Erythroblast (primary cell): ENCODE results near the gene B3GNT9.

Experiments
- DNase-seq, 2 experiments: peaks; one replicate each; lab custom pipeline; 2025; lab: John Stamatoyannopoulos, UW
- GATA1 ChIP-seq: IDR thresholded peaks from 2 replicates; pipeline ENCODE4 v1.6.1; 2011; ENCODE audit warnings: low read depth, mild to moderate bottlenecking, control low read depth, low read length, moderate library complexity
- POLR2A ChIP-seq: IDR thresholded peaks from 2 replicates; pipeline ENCODE4 v1.6.1; 2011; ENCODE audit warnings: mild to moderate bottlenecking, low read length

The B3GNT9 gene

DNA sequence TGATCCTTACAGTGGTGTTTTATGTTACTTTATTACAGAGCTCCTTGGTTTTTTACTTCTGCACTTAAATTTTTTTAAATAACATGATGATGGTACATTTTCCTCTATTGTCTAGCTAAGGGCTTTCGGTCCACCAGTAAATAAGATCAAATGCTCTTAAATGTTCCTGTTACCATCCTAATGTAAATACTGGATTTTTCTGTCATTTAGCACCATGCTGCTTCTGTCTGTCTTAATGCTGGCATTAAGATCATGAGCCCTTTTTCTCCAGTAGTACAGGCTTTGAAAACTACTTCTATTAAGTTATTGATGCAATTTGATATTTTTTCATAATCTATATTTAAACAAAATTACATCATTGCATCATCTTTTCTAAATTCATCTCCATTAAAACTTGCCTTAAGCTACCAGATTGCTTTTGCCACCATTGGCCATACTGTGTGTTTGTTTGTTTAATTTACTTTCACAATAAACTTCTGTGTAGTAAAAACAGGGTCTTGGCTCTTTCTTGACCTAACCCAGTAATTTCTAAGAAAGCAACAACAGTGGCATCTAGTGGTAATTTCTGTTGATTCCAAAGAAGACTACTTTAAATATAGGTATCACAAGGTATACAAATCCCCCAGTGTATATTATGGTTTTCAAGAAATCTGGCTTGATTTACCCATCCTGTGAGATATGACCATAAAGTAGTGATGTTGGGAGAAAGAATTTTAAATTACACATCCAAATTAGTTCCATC is 50.1 kb downstream of the B3GNT9 start:
- peak; percentile 36 to 50 for DNase-seq
- TF ChIP-seq POLR2A (no peak), GATA1 (no peak)

DNA sequence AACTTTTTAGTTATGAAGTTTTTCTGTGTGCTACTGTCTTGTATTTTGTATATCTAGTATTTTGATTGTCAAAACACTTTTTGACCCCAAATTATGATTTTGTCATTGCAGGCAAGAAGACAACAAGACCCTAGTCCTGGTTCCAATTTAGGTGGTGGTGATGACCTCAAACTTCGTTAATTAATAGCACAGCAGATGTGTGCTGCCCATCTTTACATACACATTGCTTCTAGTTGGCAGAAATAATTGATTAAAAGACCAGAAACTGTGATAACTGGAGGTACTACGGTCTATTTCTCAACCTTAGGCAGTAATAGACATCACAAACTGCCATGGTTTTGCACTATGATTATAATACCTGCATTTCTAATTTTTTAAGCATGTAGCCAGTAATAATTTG is 52.2 kb downstream of the B3GNT9 start:
- no peak for DNase-seq
- TF ChIP-seq GATA1 (no peak), POLR2A (no peak)
